ENCODE data around the gene CCDC116.

DNA sequence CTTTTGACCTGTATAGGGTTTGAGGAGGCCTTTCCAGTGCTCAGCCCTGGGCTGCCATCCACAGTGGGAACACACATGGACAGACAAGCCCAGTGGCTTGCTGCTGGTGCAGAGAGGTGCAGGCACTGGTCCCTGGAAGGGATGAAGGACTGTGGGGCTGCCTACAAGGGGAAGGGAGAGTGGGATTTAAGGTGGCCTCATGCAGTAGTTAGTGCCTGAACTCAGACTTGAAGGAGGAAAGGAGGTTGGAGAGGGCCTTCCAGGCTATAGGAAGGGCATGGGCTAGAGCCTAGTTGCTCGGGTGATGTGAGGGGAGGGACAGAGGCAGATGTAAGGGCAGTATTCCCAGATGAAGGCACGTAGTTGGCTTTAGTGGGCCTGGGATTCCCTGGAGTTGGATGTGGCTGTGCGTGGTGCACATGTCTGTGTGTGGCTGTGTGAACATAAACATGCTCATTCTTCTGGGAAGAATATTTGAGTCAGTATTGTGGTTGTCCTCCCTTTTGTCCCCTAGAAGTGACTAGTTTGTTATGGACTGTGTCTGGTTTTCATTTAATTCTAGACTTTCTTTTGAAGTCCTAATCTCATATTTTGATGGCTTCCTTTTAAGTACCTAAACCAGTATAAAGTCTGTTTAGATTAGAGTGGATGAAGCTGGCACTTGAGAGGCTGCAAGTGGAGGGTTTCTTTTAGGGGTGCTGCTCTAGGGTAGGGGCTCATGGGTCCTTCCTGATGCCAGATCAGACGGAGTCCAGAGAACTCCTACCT is 21.2 kb upstream of the CCDC116 start:
- TF ChIP-seq EZH2 (IDR thresholded peaks at IDR 0.05) (no peak), EZH2phosphoT487 (IDR thresholded peaks at IDR 0.05) (no peak)
- TF ChIP-seq, protein P1, sequence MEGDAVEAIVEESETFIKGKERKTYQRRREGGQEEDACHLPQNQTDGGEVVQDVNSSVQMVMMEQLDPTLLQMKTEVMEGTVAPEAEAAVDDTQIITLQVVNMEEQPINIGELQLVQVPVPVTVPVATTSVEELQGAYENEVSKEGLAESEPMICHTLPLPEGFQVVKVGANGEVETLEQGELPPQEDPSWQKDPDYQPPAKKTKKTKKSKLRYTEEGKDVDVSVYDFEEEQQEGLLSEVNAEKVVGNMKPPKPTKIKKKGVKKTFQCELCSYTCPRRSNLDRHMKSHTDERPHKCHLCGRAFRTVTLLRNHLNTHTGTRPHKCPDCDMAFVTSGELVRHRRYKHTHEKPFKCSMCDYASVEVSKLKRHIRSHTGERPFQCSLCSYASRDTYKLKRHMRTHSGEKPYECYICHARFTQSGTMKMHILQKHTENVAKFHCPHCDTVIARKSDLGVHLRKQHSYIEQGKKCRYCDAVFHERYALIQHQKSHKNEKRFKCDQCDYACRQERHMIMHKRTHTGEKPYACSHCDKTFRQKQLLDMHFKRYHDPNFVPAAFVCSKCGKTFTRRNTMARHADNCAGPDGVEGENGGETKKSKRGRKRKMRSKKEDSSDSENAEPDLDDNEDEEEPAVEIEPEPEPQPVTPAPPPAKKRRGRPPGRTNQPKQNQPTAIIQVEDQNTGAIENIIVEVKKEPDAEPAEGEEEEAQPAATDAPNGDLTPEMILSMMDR (IDR thresholded peaks at IDR 0.05), result no peak
